RWPE2 (cell line): ENCODE results near the gene BBS9.

Experiments
- ATAC-seq: fragments of 200-7000 bp; cut with Tn5 transposase; 3 replicates; pipeline ENCODE4 v1.9.1; 2021; ENCODE audit warnings: low read depth
- DNase-seq: peaks from one replicate; pipeline ENCODE4 v3.0.0-alpha.2; 2020; ENCODE audit warnings: low spot score
- H3K27ac ChIP-seq: fragments of 450-650 bp; 2 replicates; pipeline ENCODE4 v1.5.1; 2017; ENCODE audit warnings: mild to moderate bottlenecking; ENCODE audit not compliant: poor library complexity, severe bottlenecking
- H3K27me3 ChIP-seq: fragments of 250-450 bp; sonication (Bioruptor Pico); 2 replicates; pipeline ENCODE4 v1.5.1; 2021; ENCODE audit warnings: mild to moderate bottlenecking, moderate library complexity; ENCODE audit not compliant: insufficient read depth, poor library complexity, severe bottlenecking
- H3K36me3 ChIP-seq: fragments of 250-450 bp; sonication (Bioruptor Pico); 2 replicates; pipeline ENCODE4 v1.5.1; 2020; ENCODE audit warnings: low read depth, mild to moderate bottlenecking, moderate library complexity
- H3K4me1 ChIP-seq: fragments of 250-450 bp; sonication (Bioruptor Pico); 2 replicates; pipeline ENCODE4 v1.5.1; 2021; ENCODE audit warnings: mild to moderate bottlenecking, moderate library complexity; ENCODE audit not compliant: insufficient read depth, poor library complexity, severe bottlenecking
- H3K4me3 ChIP-seq: fragments of 250-450 bp; sonication (Bioruptor Pico); 2 replicates; pipeline ENCODE4 v1.5.1; 2021; ENCODE audit warnings: mild to moderate bottlenecking, moderate library complexity; ENCODE audit not compliant: severe bottlenecking
- H3K9me3 ChIP-seq: fragments of 250-450 bp; sonication (Bioruptor Pico); 2 replicates; pipeline ENCODE4 v1.5.1; 2021; ENCODE audit warnings: mild to moderate bottlenecking, moderate library complexity; ENCODE audit not compliant: severe bottlenecking
- CTCF ChIP-seq: fragments of 450-650 bp; IDR thresholded peaks from one replicate; pipeline ENCODE4 v1.5.1; 2017; ENCODE audit warnings: mild to moderate bottlenecking, moderate library complexity; ENCODE audit not compliant: poor library complexity, severe bottlenecking

BBS9 gene

GRCh38 chr7:33411020-33411419 is 281.7 kb downstream of the BBS9 start:
- no peak for ATAC-seq

GRCh38 chr7:33412331-33412730 is 283.0 kb downstream of the BBS9 start:
- no peak for ATAC-seq
- no peak overlapping the region for H3K27ac ChIP-seq
- H3K27me3 ChIP-seq: no peaks in the 10 kb centered on the region

More at GRCh38 chr7:33411020-33411419, 281.7 kb downstream of the BBS9 start:
- H3K36me3 ChIP-seq: no peaks in the 10 kb centered on the region
- no peaks in the 10 kb centered on the region for H3K4me1 ChIP-seq
- no peaks in the 10 kb centered on the region for H3K27me3 ChIP-seq
- DNase-seq: no peak
- TF ChIP-seq CTCF: no peak
- no peaks in the 10 kb centered on the region for H3K9me3 ChIP-seq
- H3K27ac ChIP-seq: no peak overlapping the region
- H3K4me3 ChIP-seq: no peak overlapping the region

GRCh38 chr7:33418251-33418701 is 288.9 kb downstream of the BBS9 start:
- no peaks in the 10 kb centered on the region for H3K27me3 ChIP-seq
- no peaks in the 10 kb centered on the region for H3K36me3 ChIP-seq
- H3K4me1 ChIP-seq: no peaks in the 10 kb centered on the region
- no peaks in the 10 kb centered on the region for H3K9me3 ChIP-seq
- DNase-seq (no peak), ATAC-seq (no peak)
- no peak for TF ChIP-seq CTCF
- no peak overlapping the region for H3K4me3 ChIP-seq
- H3K27ac ChIP-seq: no peak overlapping the region

More at GRCh38 chr7:33412331-33412730, 283.0 kb downstream of the BBS9 start:
- H3K36me3 ChIP-seq: no peaks in the 10 kb centered on the region
- no peak for TF ChIP-seq CTCF
- no peaks in the 10 kb centered on the region for H3K4me1 ChIP-seq
- no peak overlapping the region for H3K4me3 ChIP-seq
- no peak for DNase-seq
- no peaks in the 10 kb centered on the region for H3K9me3 ChIP-seq

GRCh38 chr7:33420311-33420940 is 291.1 kb downstream of the BBS9 start:
- no peaks in the 10 kb centered on the region for H3K36me3 ChIP-seq
- ATAC-seq (no peak), DNase-seq (no peak)
- no peaks in the 10 kb centered on the region for H3K9me3 ChIP-seq
- H3K27me3 ChIP-seq: no peaks in the 10 kb centered on the region
- no peak for TF ChIP-seq CTCF
- H3K4me3 ChIP-seq: no peak overlapping the region
- H3K27ac ChIP-seq: no peak overlapping the region
- H3K4me1 ChIP-seq: no peaks in the 10 kb centered on the region

GRCh38 chr7:33421429-33421828 is 292.1 kb downstream of the BBS9 start:
- Histone ChIP-seq H3K4me1 (no peaks in the 10 kb centered on the region), H3K36me3 (no peaks in the 10 kb centered on the region), H3K27me3 (no peaks in the 10 kb centered on the region), H3K9me3 (no peaks in the 10 kb centered on the region), H3K4me3 (no peak overlapping the region), H3K27ac (no peak overlapping the region)
- ATAC-seq: no peak
- TF ChIP-seq CTCF: peak; percentile 15
- DNase-seq: no peak
